Suprapubic skin (tissue), 4 donors: ENCODE data around the gene MOB4. TPM values are rescaled to one million over a fixed set of nuclear protein-coding genes. Genes with fewer than 3 reads are reported as not detected.
A peak's percentile ranks its signal among the peaks of the same experiment; 100 is the strongest.

Source experiments
- DNase-seq, 2 donors: peaks; one replicate each; pipeline ENCODE4 v3.0.0-alpha.2; 2019; ENCODE audit warnings: low spot score in 2 of 2
- H3K27ac ChIP-seq: fragments of 200-600 bp; sonication (generic); one replicate; pipeline ENCODE4 v1.5.1; 2019
- H3K27me3 ChIP-seq: fragments of 200-600 bp; sonication (generic); one replicate; pipeline ENCODE4 v1.5.1; 2019
- H3K36me3 ChIP-seq: fragments of 200-600 bp; sonication (generic); one replicate; pipeline ENCODE4 v1.5.1; 2019
- H3K4me1 ChIP-seq: fragments of 200-600 bp; sonication (generic); one replicate; pipeline ENCODE4 v1.5.1; 2019
- H3K4me3 ChIP-seq: fragments of 200-600 bp; sonication (generic); one replicate; pipeline ENCODE4 v1.5.1; 2019; ENCODE audit warnings: mild to moderate bottlenecking
- H3K9me3 ChIP-seq: fragments of 200-600 bp; sonication (generic); one replicate; pipeline ENCODE4 v1.5.1; 2019
- CTCF ChIP-seq, 2 donors: fragments of 200-600 bp in 1 of 2; fragments of 450-650 bp in 1 of 2; sonication (generic) in 1 of 2; IDR thresholded peaks; one replicate each; pipeline ENCODE4 v1.5.1; 2016 to 2019; ENCODE audit warnings: antibody characterized with exemption in 2 of 2, mild to moderate bottlenecking in 1 of 2, moderate library complexity in 1 of 2
- EP300 ChIP-seq: sonication (generic); formaldehyde crosslinking; IDR thresholded peaks from one replicate; pipeline ENCODE4 v1.6.1; 2017; ENCODE audit warnings: antibody characterized with exemption
- POLR2A ChIP-seq, 2 donors: fragments of 450-650 bp; IDR thresholded peaks; one replicate each; pipeline ENCODE4 v1.6.1; 2017; ENCODE audit warnings: antibody characterized with exemption in 2 of 2, mild to moderate bottlenecking in 2 of 2, moderate library complexity in 2 of 2
- POLR2AphosphoS5 ChIP-seq, 3 donors: sonication (generic); formaldehyde crosslinking; IDR thresholded peaks; one replicate each; pipeline ENCODE4 v1.6.1; 2017; ENCODE audit warnings: antibody characterized with exemption in 3 of 3
- WGBS: methylation state at CpG from one replicate; pipeline ENCODE4 v1.1.5; 2018; 5-methylcytosine and 5-hydroxymethylcytosine counted together
- total RNA-seq, 4 donors: library from RNA; depleted of rRNA; stranded (reverse); fragments of >200 nt; gene quantifications; one replicate each; pipeline ENCODE4 v1.1.0, GENCODE V29; 2016

Gene MOB4
- total RNA-seq, 4 donors from 2014 or later = 17.8 to 30.4 (median 22.6) TPM

GRCh38 chr2:197513915-197514314 lies 2.0 kb upstream of the MOB4 start:
- 94% methylated on average over 5 of the region's 5 CpGs for WGBS
- Histone ChIP-seq H3K4me1 (peaks cover 26% of the 10 kb centered on the region), H3K27ac (no peak overlapping the region), H3K27me3 (no peaks in the 10 kb centered on the region), H3K9me3 (no peaks in the 10 kb centered on the region), H3K4me3 (no peak overlapping the region), H3K36me3 (no peaks in the 10 kb centered on the region)
- no peak for DNase-seq
- TF ChIP-seq CTCF (IDR thresholded peaks at IDR 0.05) = no peak
- no peak for TF ChIP-seq POLR2A (IDR thresholded peaks at IDR 0.05)
- TF ChIP-seq POLR2AphosphoS5 (IDR thresholded peaks at IDR 0.05) = no peak
- TF ChIP-seq EP300 = no peak

GRCh38 chr2:197514754-197515153 lies 1.1 kb upstream of the MOB4 start:
- no peaks in the 10 kb centered on the region for H3K36me3 ChIP-seq
- TF ChIP-seq POLR2A (IDR thresholded peaks at IDR 0.05) (no peak), EP300 (no peak), POLR2AphosphoS5 (IDR thresholded peaks at IDR 0.05) (no peak), CTCF (IDR thresholded peaks at IDR 0.05) (no peak)
- WGBS = 67% methylated on average over 3 of the region's 3 CpGs
- no peaks in the 10 kb centered on the region for H3K27me3 ChIP-seq
- no peak for DNase-seq
- peaks cover 26% of the 10 kb centered on the region for H3K4me1 ChIP-seq
- H3K9me3 ChIP-seq = no peaks in the 10 kb centered on the region
- H3K27ac ChIP-seq = peak overlapping the region; percentile 90
- peak overlapping the region; percentile 94 for H3K4me3 ChIP-seq

GRCh38 chr2:197515315-197515738 lies 539 bp upstream of the MOB4 start:
- Histone ChIP-seq H3K4me1 (peaks cover 26% of the 10 kb centered on the region), H3K27me3 (no peaks in the 10 kb centered on the region), H3K36me3 (no peaks in the 10 kb centered on the region), H3K9me3 (no peaks in the 10 kb centered on the region), H3K27ac (peak overlapping the region; percentile 90), H3K4me3 (peak overlapping the region; percentile 94)
- 2% methylated on average over 16 of the region's 16 CpGs for WGBS
- DNase-seq = no peak
- no peak for TF ChIP-seq CTCF (IDR thresholded peaks at IDR 0.05)

- Histone ChIP-seq H3K27ac (peak overlapping the region; percentile 90), H3K4me1 (peaks cover 26% of the 10 kb centered on the region), H3K4me3 (peak overlapping the region; percentile 94), H3K27me3 (no peaks in the 10 kb centered on the region), H3K36me3 (no peaks in the 10 kb centered on the region), H3K9me3 (no peaks in the 10 kb centered on the region)
- WGBS = 0% methylated on average over 7 of the region's 17 CpGs
- TF ChIP-seq CTCF (IDR thresholded peaks at IDR 0.05) (no peak), POLR2AphosphoS5 (IDR thresholded peaks at IDR 0.05) (no peak), POLR2A (IDR thresholded peaks at IDR 0.05) (no peak), EP300 (no peak)
- DNase-seq = peak; percentile 80 to 82
Observed at GRCh38 chr2:197516393-197516761, 511 bp downstream of the MOB4 start.

GRCh38 chr2:197517150-197517549 lies 1.3 kb downstream of the MOB4 start:
- Histone ChIP-seq H3K4me1 (peaks cover 26% of the 10 kb centered on the region), H3K27me3 (no peaks in the 10 kb centered on the region), H3K9me3 (no peaks in the 10 kb centered on the region), H3K36me3 (no peaks in the 10 kb centered on the region), H3K4me3 (peak overlapping the region; percentile 94), H3K27ac (no peak overlapping the region)
- no peak for DNase-seq
- 29% methylated on average over 2 of the region's 2 CpGs for WGBS
- TF ChIP-seq POLR2A (IDR thresholded peaks at IDR 0.05) (no peak), POLR2AphosphoS5 (IDR thresholded peaks at IDR 0.05) (no peak), CTCF (IDR thresholded peaks at IDR 0.05) (no peak), EP300 (no peak)
